ENCODE data around the gene GARIN5A. TPM values are rescaled to one million over a fixed set of nuclear protein-coding genes. Genes with fewer than 3 reads are reported as not detected.

GARIN5A gene
- total and polyA plus RNA-seq, 7 donors: 1.2 to 5.3 (median 2.7) TPM

DNA sequence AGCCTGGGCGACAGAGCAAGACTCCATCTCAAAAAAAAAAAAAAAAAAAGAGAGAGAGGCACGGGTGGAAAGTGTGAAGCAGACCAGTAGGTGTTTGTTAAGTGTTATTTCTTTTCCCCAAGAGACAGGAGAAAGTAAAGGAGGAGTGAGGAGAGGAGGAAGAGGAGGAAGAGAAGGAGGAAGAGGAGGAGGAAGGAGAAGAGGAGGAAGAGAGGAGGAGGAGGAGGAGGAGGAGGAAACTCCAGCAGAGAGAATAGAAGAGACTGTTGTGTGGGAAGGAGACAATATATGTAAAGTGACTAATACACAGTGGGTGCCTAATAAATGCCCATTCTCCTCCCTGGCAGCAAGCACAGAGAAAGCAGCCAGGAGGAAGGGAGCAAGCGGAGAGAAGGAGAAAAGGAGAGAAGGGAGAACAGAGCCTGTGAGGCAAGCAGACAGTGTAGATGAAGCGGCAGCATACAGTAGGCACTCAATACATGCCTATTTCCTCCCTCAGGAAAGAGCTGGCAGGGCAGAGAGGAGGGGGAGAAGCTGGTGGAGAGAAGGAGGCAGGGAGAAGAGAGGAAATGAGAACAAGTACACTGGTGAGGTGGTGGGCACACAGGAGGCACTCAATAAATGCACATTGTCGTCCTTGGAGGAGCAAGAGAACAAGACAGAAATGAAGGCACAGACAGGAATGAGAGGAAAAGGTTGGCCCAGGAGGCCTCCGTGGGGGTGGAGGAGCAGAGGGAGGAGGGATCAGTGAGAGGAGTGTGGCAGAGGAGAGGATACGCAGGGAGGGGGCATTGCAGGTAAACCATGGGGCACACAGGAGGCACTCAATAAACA, 17.8 kb upstream of the GARIN5A start:
- peaks cover 14% of the 10 kb centered on the region for H3K4me1 ChIP-seq
- intact Hi-C loops (cut with DNase I): no loop called here
- 36 to 51% (median 40%) methylated on average over 6 to 7 of the region's 7 CpGs for WGBS, 3 donors
- H3K36me3 ChIP-seq (ENCODE audit: insufficient read depth in 1 of 2, low read depth in 1 of 2): no peaks in the 10 kb centered on the region
- no peak overlapping the region for H3K4me3 ChIP-seq
- TF ChIP-seq, protein P1, sequence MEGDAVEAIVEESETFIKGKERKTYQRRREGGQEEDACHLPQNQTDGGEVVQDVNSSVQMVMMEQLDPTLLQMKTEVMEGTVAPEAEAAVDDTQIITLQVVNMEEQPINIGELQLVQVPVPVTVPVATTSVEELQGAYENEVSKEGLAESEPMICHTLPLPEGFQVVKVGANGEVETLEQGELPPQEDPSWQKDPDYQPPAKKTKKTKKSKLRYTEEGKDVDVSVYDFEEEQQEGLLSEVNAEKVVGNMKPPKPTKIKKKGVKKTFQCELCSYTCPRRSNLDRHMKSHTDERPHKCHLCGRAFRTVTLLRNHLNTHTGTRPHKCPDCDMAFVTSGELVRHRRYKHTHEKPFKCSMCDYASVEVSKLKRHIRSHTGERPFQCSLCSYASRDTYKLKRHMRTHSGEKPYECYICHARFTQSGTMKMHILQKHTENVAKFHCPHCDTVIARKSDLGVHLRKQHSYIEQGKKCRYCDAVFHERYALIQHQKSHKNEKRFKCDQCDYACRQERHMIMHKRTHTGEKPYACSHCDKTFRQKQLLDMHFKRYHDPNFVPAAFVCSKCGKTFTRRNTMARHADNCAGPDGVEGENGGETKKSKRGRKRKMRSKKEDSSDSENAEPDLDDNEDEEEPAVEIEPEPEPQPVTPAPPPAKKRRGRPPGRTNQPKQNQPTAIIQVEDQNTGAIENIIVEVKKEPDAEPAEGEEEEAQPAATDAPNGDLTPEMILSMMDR (IDR thresholded peaks at IDR 0.05): no peak
- no peak overlapping the region for H3K27ac ChIP-seq
- no peak for ATAC-seq
- H3K9me3 ChIP-seq: no peaks in the 10 kb centered on the region
- peak; percentile 4 to 16 for DNase-seq
- H3K27me3 ChIP-seq (ENCODE audit: insufficient read depth in 3 of 3, low read length in 2 of 3): no peaks in the 10 kb centered on the region

DNA sequence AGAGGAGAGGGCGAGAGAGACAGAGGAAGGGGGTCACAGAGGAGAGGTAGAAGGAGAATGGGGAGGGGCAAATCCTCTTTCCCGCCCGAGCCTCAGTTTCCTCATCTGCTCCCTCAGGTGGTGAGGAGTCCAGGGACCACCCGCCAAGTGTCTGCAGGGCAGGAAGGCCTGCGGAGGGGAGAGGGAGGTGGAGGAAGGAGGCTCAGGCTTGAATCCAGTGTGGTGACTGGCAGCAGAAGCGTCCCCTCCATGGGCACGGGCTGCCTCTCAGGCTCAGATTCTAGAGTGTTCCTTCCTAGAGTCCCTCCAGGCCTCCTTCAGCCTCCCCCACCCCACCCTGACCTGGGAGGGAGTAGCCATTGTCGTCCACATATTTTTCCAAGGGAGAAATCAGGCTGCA, 16.5 kb upstream of the GARIN5A start:
- peak overlapping the region; percentile 55 for H3K27ac ChIP-seq
- no peaks in the 10 kb centered on the region for H3K36me3 ChIP-seq (ENCODE audit: insufficient read depth in 1 of 2, low read depth in 1 of 2)
- H3K27me3 ChIP-seq (ENCODE audit: insufficient read depth in 3 of 3, low read length in 2 of 3): no peaks in the 10 kb centered on the region
- no peak for ATAC-seq
- intact Hi-C loops (cut with DNase I): no loop called here
- no peaks in the 10 kb centered on the region for H3K9me3 ChIP-seq
- 44 to 58% (median 51%) methylated on average over 8 of the region's 8 CpGs for WGBS, 3 donors
- TF ChIP-seq, protein P1 (IDR thresholded peaks at IDR 0.05): no peak
- peaks cover 19% of the 10 kb centered on the region for H3K4me1 ChIP-seq
- DNase-seq: peak; percentile 12 to 35
- no peak overlapping the region for H3K4me3 ChIP-seq

DNA sequence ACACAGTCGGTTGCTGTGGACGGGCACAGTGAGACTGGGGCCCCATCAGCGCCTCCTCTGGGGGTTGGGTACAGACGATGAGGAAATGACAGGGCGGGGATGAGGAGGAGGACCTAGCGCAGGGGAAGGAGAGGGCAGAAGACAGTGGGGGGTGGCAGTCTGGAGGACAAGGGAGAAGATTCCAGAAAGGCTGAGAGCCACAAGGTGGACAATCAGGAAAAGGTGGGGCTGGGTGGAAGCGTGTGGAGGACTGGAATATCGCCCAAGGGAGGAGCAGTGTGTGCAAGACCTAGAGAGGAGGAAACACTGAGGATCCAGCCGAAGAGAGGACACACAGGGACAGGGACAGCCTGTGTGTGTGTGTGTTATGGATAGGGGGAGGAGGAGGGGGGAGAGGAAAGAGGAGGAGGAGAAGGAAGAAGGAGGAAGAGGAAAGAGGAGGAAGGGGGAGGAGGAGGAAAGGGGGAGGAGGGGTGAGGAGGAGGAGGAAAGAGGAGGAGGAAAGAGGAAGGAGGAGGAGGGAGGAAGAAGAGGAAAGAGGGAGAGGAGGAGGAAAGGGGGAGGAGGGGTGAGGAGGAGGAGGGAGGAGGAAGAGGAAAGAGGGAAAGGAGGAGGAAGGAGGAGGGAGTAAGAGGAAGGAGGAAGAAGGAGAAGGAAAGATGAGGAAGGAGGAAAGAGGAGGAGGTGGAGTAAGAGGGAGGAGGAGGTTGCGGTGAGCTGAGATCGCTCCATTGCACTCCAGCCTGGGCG, 15.8 kb upstream of the GARIN5A start:
- H3K36me3 ChIP-seq (ENCODE audit: insufficient read depth in 1 of 2, low read depth in 1 of 2): peaks cover 0 to 2% of the 10 kb centered on the region in 2 donors
- peaks cover 19% of the 10 kb centered on the region for H3K4me1 ChIP-seq
- intact Hi-C loops (cut with DNase I): no loop called here
- H3K27ac ChIP-seq: peak overlapping the region; percentile 67
- TF ChIP-seq, protein P1 (IDR thresholded peaks at IDR 0.05): no peak
- ATAC-seq: peak; percentile 17 to 53 (median 28)
- no peaks in the 10 kb centered on the region for H3K27me3 ChIP-seq (ENCODE audit: insufficient read depth in 3 of 3, low read length in 2 of 3)
- H3K9me3 ChIP-seq: no peaks in the 10 kb centered on the region
- H3K4me3 ChIP-seq: no peak overlapping the region
- peak; percentile 43 to 60 for DNase-seq
- WGBS, 3 donors: 6 to 21% (median 9%) methylated on average over 8 to 11 of the region's 12 CpGs

DNA sequence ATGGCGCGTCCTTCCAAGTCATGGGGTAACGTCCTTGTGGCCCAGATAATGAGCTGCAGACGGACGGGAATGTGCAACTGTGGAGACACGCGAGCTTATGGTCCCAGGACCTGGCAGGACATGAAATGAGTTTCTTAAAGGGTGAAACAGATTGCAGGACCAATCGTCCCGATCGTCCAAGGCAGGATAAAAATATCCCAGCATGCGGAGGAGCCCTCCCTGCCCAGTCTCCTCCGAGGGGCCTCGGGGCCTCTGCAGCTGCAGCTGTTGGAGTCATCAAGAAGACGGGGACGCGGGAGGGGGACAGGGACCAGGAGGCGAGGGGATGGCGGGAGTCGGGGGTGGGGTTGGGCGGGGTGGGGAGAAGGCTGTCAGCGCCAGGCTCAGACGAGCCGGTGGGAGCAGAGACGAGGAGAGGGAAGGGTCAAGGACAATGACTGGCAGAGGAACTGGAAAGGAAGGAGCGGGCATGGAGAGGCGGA, 14.4 kb upstream of the GARIN5A start:
- Histone ChIP-seq H3K27ac (peak overlapping the region; percentile 67), H3K36me3 (ENCODE audit: insufficient read depth in 1 of 2, low read depth in 1 of 2) (peaks cover 0 to 14% of the 10 kb centered on the region in 2 donors), H3K4me3 (peak overlapping the region; percentile 41), H3K27me3 (ENCODE audit: insufficient read depth in 3 of 3, low read length in 2 of 3) (no peaks in the 10 kb centered on the region), H3K9me3 (no peaks in the 10 kb centered on the region), H3K4me1 (peaks cover 19% of the 10 kb centered on the region)
- DNase-seq (peak; percentile 75 to 85), ATAC-seq (peak; percentile 56 to 83 (median 76))
- WGBS, 3 donors: 6 to 9% (median 7%) methylated on average over 26 of the region's 26 CpGs
- intact Hi-C loops (cut with DNase I): no loop called here
- TF ChIP-seq, protein P1 (IDR thresholded peaks at IDR 0.05): no peak

Data from psoas muscle (tissue), 8 donors.